HG03135 (cell line): ENCODE data around the gene TMEM95.

Source experiments
- ATAC-seq: cut with Tn5 transposase; IDR thresholded peaks from one replicate; pipeline ENCODE4 v1.9.1; 2021; ENCODE audit warnings: mild to moderate bottlenecking, moderate library complexity; ENCODE audit not compliant: unreplicated experiment

The TMEM95 gene

GRCh38 chr17:7355053-7355452, at the start of gene TMEM95:
TSS of gene TMEM95 (plus strand) at chr17:7355156. CDS start at chr17:7355205, 49 bp downstream.
- no peak for ATAC-seq

- ATAC-seq, result peak; percentile 70
These were observed 47.9 kb upstream of the TMEM95 start, which contains the start of gene EIF5A for GRCh38 chr17:7306911-7307685. TSS of gene EIF5A (plus strand) at chr17:7307628. CDS start at chr17:7309636, 2,008 bp downstream.

GRCh38 chr17:7307686-7308624, 47.0 kb upstream of the TMEM95 start:
- ATAC-seq, result no peak

GRCh38 chr17:7308625-7309433, 46.1 kb upstream of the TMEM95 start:
- no peak for ATAC-seq

GRCh38 chr17:7309628-7310027, 45.3 kb upstream of the TMEM95 start:
- no peak for ATAC-seq

GRCh38 chr17:7311110-7311705, 43.7 kb upstream of the TMEM95 start:
- no peak for ATAC-seq

- no peak for ATAC-seq
These were observed 42.4 kb upstream of the TMEM95 start for GRCh38 chr17:7312432-7313087.

- no peak for ATAC-seq
These were observed 41.7 kb upstream of the TMEM95 start for GRCh38 chr17:7313088-7313889.

- ATAC-seq, result no peak
These were observed 40.9 kb upstream of the TMEM95 start for GRCh38 chr17:7313890-7314718.

- ATAC-seq, result peak; percentile 66
These were observed 40.0 kb upstream of the TMEM95 start, which contains the start of gene GPS2 for GRCh38 chr17:7314719-7315569. TSS of gene GPS2 (minus strand) at chr17:7315360. CDS start at chr17:7315052, 308 bp downstream.

GRCh38 chr17:7315570-7316235, 39.3 kb upstream of the TMEM95 start:
- no peak for ATAC-seq

- ATAC-seq, result no peak
These were observed 37.7 kb upstream of the TMEM95 start for GRCh38 chr17:7317161-7317803.

GRCh38 chr17:7318121-7318860, 36.7 kb upstream of the TMEM95 start:
- no peak for ATAC-seq

GRCh38 chr17:7321466-7321865, 33.5 kb upstream of the TMEM95 start:
- no peak for ATAC-seq

- no peak for ATAC-seq
These were observed 32.3 kb upstream of the TMEM95 start for GRCh38 chr17:7322520-7323194.
